ENCODE data around the gene GDPD5.

Gene GDPD5

GRCh38 chr11:75482931-75483469 is 42.7 kb downstream of the GDPD5 start:
- no peak overlapping the region for H3K4me3 ChIP-seq (IDR thresholded peaks at IDR 0.05; ENCODE audit: insufficient read depth, low read depth, low read length)
- no peaks in the 10 kb centered on the region for H3K79me2 ChIP-seq (ENCODE audit: insufficient read depth, low read depth)
- H4K20me1 ChIP-seq (ENCODE audit: insufficient read depth): no peaks in the 10 kb centered on the region
- H3K4me2 ChIP-seq: no peak overlapping the region
- no peaks in the 10 kb centered on the region for H3K4me1 ChIP-seq (ENCODE audit: low read depth, poor library complexity, severe bottlenecking)
- H3K27ac ChIP-seq: no peak overlapping the region
- no peak overlapping the region for H3K9ac ChIP-seq
- no peak for TF ChIP-seq CTCF (conservative IDR thresholded peaks at IDR 0.05; ENCODE audit: low read depth, low read length)
- H3K27me3 ChIP-seq (ENCODE audit: insufficient read depth, low read depth): no peaks in the 10 kb centered on the region
- H3K36me3 ChIP-seq (ENCODE audit: insufficient read depth): no peaks in the 10 kb centered on the region
- H2AFZ ChIP-seq (ENCODE audit: low read depth): no peak overlapping the region

DNA sequence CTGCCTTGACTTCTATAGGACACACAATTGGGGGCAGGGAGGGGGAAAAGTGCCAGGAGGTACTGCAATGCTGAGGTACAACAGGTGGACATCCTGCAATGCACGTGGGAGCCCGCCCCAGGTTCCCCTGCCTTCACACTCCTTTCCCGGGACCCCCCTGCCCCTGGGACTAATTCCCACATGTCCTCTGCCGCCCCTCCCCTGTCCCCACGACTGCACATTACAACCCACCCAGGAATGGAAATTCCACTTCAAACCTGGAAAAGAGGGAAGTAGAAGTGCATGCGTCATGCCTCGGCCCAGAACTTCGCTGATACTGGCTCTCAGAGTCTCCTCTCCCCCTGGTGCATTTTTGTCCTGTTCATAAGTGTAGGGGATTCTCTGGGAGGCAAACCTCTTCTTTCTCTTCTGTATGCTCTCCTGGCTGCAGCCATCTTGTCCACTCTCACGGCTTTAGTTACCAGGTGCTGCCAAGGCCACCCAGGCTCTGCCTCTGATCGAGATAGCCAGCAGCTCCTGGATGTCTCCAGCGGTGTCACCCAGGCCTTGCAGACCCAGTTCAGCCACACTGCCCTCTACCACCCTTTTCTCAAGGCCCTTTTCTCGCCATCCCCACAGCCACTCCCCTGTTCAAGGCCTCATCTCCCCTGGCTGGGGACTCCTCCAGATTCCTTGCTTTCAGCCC is 43.7 kb downstream of the GDPD5 start:
- Histone ChIP-seq H3K27me3 (ENCODE audit: insufficient read depth, low read depth) (no peaks in the 10 kb centered on the region), H3K36me3 (ENCODE audit: insufficient read depth) (no peaks in the 10 kb centered on the region), H3K4me3 (IDR thresholded peaks at IDR 0.05; ENCODE audit: insufficient read depth, low read depth, low read length) (no peak overlapping the region), H3K4me1 (ENCODE audit: low read depth, poor library complexity, severe bottlenecking) (no peaks in the 10 kb centered on the region), H2AFZ (ENCODE audit: low read depth) (no peak overlapping the region), H3K9ac (no peak overlapping the region), H3K79me2 (ENCODE audit: insufficient read depth, low read depth) (no peaks in the 10 kb centered on the region), H3K27ac (no peak overlapping the region), H3K4me2 (no peak overlapping the region), H4K20me1 (ENCODE audit: insufficient read depth) (no peaks in the 10 kb centered on the region)
- no peak for TF ChIP-seq CTCF (conservative IDR thresholded peaks at IDR 0.05; ENCODE audit: low read depth, low read length)

DNA sequence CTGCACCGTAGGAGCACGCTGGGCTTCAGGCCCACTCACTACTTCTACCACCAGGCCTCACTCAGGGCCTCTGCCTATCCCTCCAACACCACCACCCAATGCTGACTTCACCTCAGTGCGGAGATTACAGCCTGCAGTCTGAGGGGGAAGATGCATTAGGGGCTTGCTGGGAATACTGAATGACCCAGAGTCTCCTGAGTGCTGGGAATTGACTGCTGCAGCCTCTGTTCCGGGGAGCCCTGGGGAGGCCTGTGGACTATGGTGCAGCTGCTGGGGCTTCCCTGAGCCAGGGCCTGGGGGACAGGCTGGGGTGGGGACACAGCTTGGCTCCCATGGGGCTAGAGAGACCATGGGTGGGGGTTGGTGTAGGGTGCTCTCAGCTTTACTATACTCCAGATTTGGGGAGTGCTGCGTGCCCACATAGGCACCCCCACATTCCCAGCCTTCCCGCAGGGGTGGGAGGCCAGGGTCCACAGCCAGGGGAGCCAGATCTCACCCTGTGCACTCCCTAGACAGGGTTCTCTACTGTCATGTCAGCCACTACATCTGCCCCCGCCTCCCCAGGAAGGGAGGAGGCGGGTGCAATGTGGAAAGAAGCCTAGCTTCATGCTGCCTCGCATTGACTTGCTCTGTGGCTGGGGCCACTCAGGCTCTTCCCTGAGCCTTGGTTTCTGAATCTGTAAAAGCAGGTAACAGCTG is 44.4 kb downstream of the GDPD5 start:
- no peak overlapping the region for H3K4me2 ChIP-seq
- no peaks in the 10 kb centered on the region for H4K20me1 ChIP-seq (ENCODE audit: insufficient read depth)
- no peaks in the 10 kb centered on the region for H3K27me3 ChIP-seq (ENCODE audit: insufficient read depth, low read depth)
- no peak overlapping the region for H3K9ac ChIP-seq
- no peaks in the 10 kb centered on the region for H3K79me2 ChIP-seq (ENCODE audit: insufficient read depth, low read depth)
- no peaks in the 10 kb centered on the region for H3K36me3 ChIP-seq (ENCODE audit: insufficient read depth)
- H3K4me1 ChIP-seq (ENCODE audit: low read depth, poor library complexity, severe bottlenecking): no peaks in the 10 kb centered on the region
- H3K4me3 ChIP-seq (IDR thresholded peaks at IDR 0.05; ENCODE audit: insufficient read depth, low read depth, low read length): no peak overlapping the region
- H3K27ac ChIP-seq: no peak overlapping the region
- no peak overlapping the region for H2AFZ ChIP-seq (ENCODE audit: low read depth)
- no peak for TF ChIP-seq CTCF (conservative IDR thresholded peaks at IDR 0.05; ENCODE audit: low read depth, low read length)

DNA sequence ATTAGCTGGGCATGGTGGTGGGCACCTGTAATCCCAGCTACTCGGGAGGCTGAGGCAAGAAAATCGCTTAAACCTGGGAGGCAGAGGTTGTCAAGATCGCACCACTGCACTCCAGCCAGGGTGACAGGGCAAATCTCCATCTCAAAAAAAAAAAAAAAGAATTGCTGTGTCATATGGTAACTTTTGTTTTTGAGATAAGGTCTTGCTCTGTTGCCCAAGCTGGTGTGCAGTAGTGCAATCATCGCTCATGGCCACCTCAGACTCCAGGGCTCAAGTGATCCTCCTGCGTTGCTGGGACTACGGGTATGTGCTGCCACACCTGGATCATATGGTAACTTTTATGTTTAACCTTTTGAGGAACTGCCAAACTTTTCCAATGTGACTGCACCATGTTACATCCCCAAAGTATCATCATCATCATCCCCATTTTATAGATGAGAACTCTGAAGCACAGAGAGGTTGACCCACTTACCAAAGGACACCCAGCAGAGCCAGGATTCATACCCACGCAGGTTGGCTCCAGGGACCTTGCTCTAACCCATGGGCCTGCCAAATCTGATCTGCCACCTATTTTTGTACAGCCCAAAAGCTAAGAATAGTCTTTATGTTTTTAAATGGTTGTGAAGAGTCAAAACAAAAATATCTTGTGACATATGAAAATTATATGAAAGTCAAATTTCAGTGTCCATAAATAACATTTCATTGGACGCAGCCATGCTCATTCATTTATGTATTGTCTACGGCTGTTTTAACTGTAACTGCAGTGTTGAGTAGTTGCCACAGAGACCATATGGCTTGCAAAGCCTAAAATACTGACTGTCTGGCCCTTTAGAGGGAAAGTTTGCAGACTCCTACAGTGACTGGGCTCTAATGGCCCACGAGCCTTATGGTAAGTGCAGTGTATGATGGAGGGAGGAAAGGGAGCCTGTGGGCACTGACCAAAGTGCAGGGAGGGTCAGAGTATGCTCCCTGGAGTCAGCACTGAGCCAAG is 45.3 kb downstream of the GDPD5 start:
- no peaks in the 10 kb centered on the region for H3K36me3 ChIP-seq (ENCODE audit: insufficient read depth)
- H3K27ac ChIP-seq: no peak overlapping the region
- no peaks in the 10 kb centered on the region for H4K20me1 ChIP-seq (ENCODE audit: insufficient read depth)
- H3K4me1 ChIP-seq (ENCODE audit: low read depth, poor library complexity, severe bottlenecking): no peaks in the 10 kb centered on the region
- no peak overlapping the region for H2AFZ ChIP-seq (ENCODE audit: low read depth)
- H3K4me3 ChIP-seq (IDR thresholded peaks at IDR 0.05; ENCODE audit: insufficient read depth, low read depth, low read length): no peak overlapping the region
- H3K9ac ChIP-seq: no peak overlapping the region
- H3K79me2 ChIP-seq (ENCODE audit: insufficient read depth, low read depth): no peaks in the 10 kb centered on the region
- no peaks in the 10 kb centered on the region for H3K27me3 ChIP-seq (ENCODE audit: insufficient read depth, low read depth)
- no peak overlapping the region for H3K4me2 ChIP-seq
- no peak for TF ChIP-seq CTCF (conservative IDR thresholded peaks at IDR 0.05; ENCODE audit: low read depth, low read length)

Data from KMS-11 (cell line).